CD4-positive, alpha-beta T cell (primary cell): ENCODE measurements around the gene SSRP1. TPM values are rescaled to one million over a fixed set of nuclear protein-coding genes. Genes with fewer than 3 reads are reported as not detected.

ENCODE experiments used
- ATAC-seq: fragments of 200-7000 bp; cut with Tn5 transposase; one replicate; pipeline ENCODE4 v1.10.0; 2022; ENCODE audit warnings: mild to moderate bottlenecking; ENCODE audit not compliant: poor library complexity
- CTCF ChIA-PET: fragments of 350-600 bp; sonication (Branson Sonifier 250); formaldehyde crosslinking; loops from one replicate; lab custom pipeline; 2021; ENCODE audit warnings: antibody characterized with exemption, inconsistent platforms; lab: Charles Lee
- POLR2A ChIA-PET: fragments of 350-600 bp; sonication (Branson Sonifier 250); formaldehyde crosslinking; loops from one replicate; lab custom pipeline; 2021; ENCODE audit warnings: antibody characterized with exemption, inconsistent platforms; lab: Charles Lee
- DNase-seq, 14 experiments: peaks; one replicate each; pipeline ENCODE4 v3.0.0-alpha.2; 2013 to 2020; ENCODE audit warnings: mixed read lengths in 2 of 14
- H3K27ac ChIP-seq, 2 donors: one replicate each; pipeline versions ENCODE4 v1.5.1 to v1.7.0; 2013; ENCODE audit warnings: low read length in 2 of 2, low read depth in 1 of 2, mild to moderate bottlenecking in 1 of 2
- H3K27me3 ChIP-seq, 2 experiments: 1 replicate in 1 of 2; 2 replicates in 1 of 2; pipeline versions ENCODE4 v1.6.1 to v1.7.0; 2013; ENCODE audit warnings: low read length in 2 of 2, control low read depth in 1 of 2, mild to moderate bottlenecking in 1 of 2, moderate library complexity in 1 of 2; ENCODE audit not compliant: insufficient read depth in 2 of 2, control insufficient read depth in 1 of 2
- H3K36me3 ChIP-seq: one replicate; pipeline ENCODE4 v1.6.1; 2013; ENCODE audit warnings: low read length, control low read depth; ENCODE audit not compliant: insufficient read depth
- H3K4me1 ChIP-seq: one replicate; pipeline ENCODE4 v1.6.1; 2013; ENCODE audit warnings: low read length, control low read depth; ENCODE audit not compliant: insufficient read depth
- H3K4me3 ChIP-seq: one replicate; pipeline ENCODE4 v1.5.1; 2013; ENCODE audit warnings: mild to moderate bottlenecking, low read length, moderate library complexity
- H3K9me3 ChIP-seq, 2 experiments: 1 replicate in 1 of 2; 2 replicates in 1 of 2; pipeline versions ENCODE4 v1.6.1 to v1.7.0; 2013; ENCODE audit warnings: low read length in 2 of 2, mild to moderate bottlenecking in 2 of 2, control low read depth in 1 of 2, moderate library complexity in 1 of 2; ENCODE audit not compliant: control insufficient read depth in 1 of 2, insufficient read depth in 1 of 2
- H3K27ac Mint-ChIP-seq: one replicate; pipeline ENCODE4 v1.8.0; 2020; ENCODE audit warnings: mixed read lengths
- H3K27me3 Mint-ChIP-seq: one replicate; pipeline ENCODE4 v1.8.0; 2021; ENCODE audit warnings: mixed read lengths
- H3K36me3 Mint-ChIP-seq: one replicate; pipeline ENCODE4 v1.8.0; 2021; ENCODE audit warnings: low read depth, mixed read lengths
- H3K4me1 Mint-ChIP-seq: one replicate; pipeline ENCODE4 v1.8.0; 2021; ENCODE audit warnings: low read depth, mixed read lengths
- H3K4me3 Mint-ChIP-seq: one replicate; pipeline ENCODE4 v1.8.0; 2020; ENCODE audit warnings: mild to moderate bottlenecking, mixed read lengths
- H3K9me3 Mint-ChIP-seq: one replicate; pipeline ENCODE4 v1.8.0; 2020; ENCODE audit warnings: mixed read lengths
- CTCF ChIP-seq: fragments of 200-600 bp; IDR thresholded peaks from one replicate; pipeline ENCODE4 v1.8.0; 2022; ENCODE audit warnings: antibody characterized with exemption, mild to moderate bottlenecking
- intact Hi-C, 2 experiments: fragments of 100-400 bp; cut with DNase I in 1 of 2; cut with micrococcal nuclease in 1 of 2; formaldehyde crosslinking; loops; one replicate each; pipeline versions ENCODE4 v1.15.1 to v1.9.0; 2023 to 2025; cut with DNase I, micrococcal nuclease
- total RNA-seq, 174 experiments: library from RNA in 2 of 174; stranded (reverse) in 2 of 174; gene quantifications; one replicate each; pipeline ENCODE4 v1.2.3 and lab custom pipeline; 2021 to 2026

SSRP1 gene
- total RNA-seq, 2 experiments from 2014 or later = 36.7 to 41.2 TPM

DNA sequence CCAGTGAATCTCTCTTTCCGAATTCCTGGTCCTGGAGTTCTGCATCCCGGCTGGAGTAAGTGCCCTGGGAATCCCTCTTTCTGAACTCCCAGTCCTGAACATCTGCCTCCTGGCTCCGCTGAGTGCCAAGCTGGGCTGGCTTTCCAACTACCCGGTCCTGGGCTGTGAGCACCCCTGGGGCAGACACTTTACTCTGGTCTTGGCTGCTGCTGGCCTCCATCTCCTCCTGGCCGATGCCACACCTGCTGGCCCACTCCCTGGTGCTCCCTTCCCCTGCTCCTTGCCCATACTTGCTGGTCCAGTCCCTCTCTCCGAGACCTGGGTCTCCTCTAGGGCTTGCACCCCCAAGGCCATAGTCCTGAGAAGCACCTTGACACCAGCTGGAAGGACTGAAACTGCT lies 25.6 kb downstream of the SSRP1 start:
- CTCF ChIA-PET = no interaction called here

DNA sequence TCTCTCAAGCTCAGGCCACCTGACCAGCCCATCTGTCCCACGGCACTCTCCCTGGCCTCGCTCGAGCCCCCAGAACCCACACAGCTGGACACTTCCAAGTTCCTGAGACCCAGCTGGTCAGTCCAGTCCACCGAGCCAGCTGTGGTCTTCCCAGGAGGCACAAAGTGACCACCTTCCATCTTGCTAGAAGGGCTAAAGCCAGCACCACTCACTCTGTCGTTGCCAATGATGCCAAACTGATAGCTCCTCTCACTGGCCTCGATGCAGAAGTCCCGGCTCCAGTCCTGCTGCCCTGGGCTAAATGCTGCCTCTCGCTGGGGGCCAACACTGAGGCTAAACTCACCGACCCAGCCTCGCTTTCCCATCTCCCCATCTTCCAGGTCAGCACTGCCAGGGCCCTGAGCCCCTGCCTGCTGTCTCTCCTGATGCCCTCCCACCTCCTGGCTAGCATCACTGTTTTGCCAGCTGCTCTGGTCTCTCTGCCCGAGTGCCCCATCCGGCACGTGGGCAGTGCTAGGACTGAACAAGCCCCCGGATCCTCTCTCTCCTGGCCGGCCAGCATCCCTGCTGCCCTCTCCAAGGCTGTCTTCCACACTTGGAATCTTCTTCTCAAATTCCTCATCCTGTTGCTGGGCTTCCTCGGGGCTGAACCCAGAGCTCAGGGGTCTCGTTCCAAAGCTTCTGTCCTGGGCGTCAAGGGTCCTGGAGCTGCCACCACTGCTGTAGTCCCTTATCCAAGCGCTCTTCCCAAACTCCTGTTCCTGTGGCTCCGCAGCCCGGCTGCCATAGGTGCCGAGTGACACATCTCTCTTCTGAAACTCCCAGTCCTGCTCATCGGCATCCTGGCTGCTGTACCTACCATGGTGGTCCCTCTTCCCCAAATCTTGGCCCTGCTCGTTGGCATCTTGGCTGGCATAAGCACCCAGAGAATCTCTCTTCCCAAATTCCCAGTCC lies 26.3 kb downstream of the SSRP1 start:
- peaks cover 5% of the 10 kb centered on the region for H3K36me3 ChIP-seq
- no peaks in the 10 kb centered on the region for H3K9me3 ChIP-seq
- peaks cover 15% of the 10 kb centered on the region for H3K4me1 ChIP-seq
- Mint-ChIP-seq H3K27me3 (no peaks in the 10 kb centered on the region), H3K36me3 (no peaks in the 10 kb centered on the region), H3K9me3 (no peaks in the 10 kb centered on the region), H3K27ac (no peak overlapping the region), H3K4me3 (no peak overlapping the region), H3K4me1 (peaks cover 13% of the 10 kb centered on the region)
- POLR2A ChIA-PET = no interaction called here
- ATAC-seq (no peak), DNase-seq (no peak)
- intact Hi-C loops = no loop called here
- CTCF ChIA-PET = no interaction called here
- TF ChIP-seq CTCF = no peak
- H3K27ac ChIP-seq = no peak overlapping the region
- H3K27me3 ChIP-seq = no peaks in the 10 kb centered on the region
- H3K4me3 ChIP-seq = no peak overlapping the region

More for the DNA sequence above, 25.6 kb downstream of the SSRP1 start:
- intact Hi-C loops = no loop called here
- Mint-ChIP-seq H3K27ac (no peak overlapping the region), H3K4me1 (peaks cover 13% of the 10 kb centered on the region), H3K27me3 (no peaks in the 10 kb centered on the region), H3K36me3 (no peaks in the 10 kb centered on the region), H3K4me3 (no peak overlapping the region), H3K9me3 (no peaks in the 10 kb centered on the region)
- Histone ChIP-seq H3K4me1 (peaks cover 15% of the 10 kb centered on the region), H3K9me3 (no peaks in the 10 kb centered on the region), H3K36me3 (peaks cover 5% of the 10 kb centered on the region), H3K27ac (no peak overlapping the region), H3K27me3 (no peaks in the 10 kb centered on the region), H3K4me3 (no peak overlapping the region)
- POLR2A ChIA-PET = no interaction called here
- DNase-seq (no peak), ATAC-seq (no peak)
- TF ChIP-seq CTCF = no peak

- Mint-ChIP-seq H3K9me3 (no peaks in the 10 kb centered on the region), H3K4me3 (no peak overlapping the region), H3K4me1 (peaks cover 13% of the 10 kb centered on the region), H3K36me3 (peaks cover 4% of the 10 kb centered on the region), H3K27me3 (no peaks in the 10 kb centered on the region), H3K27ac (no peak overlapping the region)
- Histone ChIP-seq H3K4me1 (peaks cover 15% of the 10 kb centered on the region), H3K27ac (no peak overlapping the region), H3K4me3 (no peak overlapping the region), H3K9me3 (no peaks in the 10 kb centered on the region), H3K27me3 (no peaks in the 10 kb centered on the region), H3K36me3 (peaks cover 5% of the 10 kb centered on the region)
- ATAC-seq (no peak), DNase-seq (no peak)
- no peak for TF ChIP-seq CTCF
- ChIA-PET CTCF (no interaction called here), POLR2A (no interaction called here)
- intact Hi-C loops = no loop called here
Observed at GRCh38 chr11:57308426-57309060, 27.1 kb downstream of the SSRP1 start.
